GM23338 (cell line): ENCODE data around the gene RAB5B. TPM values are rescaled to one million over a fixed set of nuclear protein-coding genes. Genes with fewer than 3 reads are reported as not detected.

Source experiments
- ATAC-seq: fragments of 200-7000 bp; cut with Tn5 transposase; 3 replicates; pipeline ENCODE4 v1.9.1; 2020
- DNase-seq: peaks from one replicate; pipeline ENCODE4 v3.0.0-alpha.2; 2015; ENCODE audit warnings: low spot score
- H2AFZ ChIP-seq: fragments of 200-600 bp; sonication (generic); 2 replicates; pipeline ENCODE4 v1.8.0; 2016; ENCODE audit warnings: antibody characterized with exemption, mild to moderate bottlenecking, moderate library complexity
- H3F3A ChIP-seq: fragments of 200-600 bp; sonication (generic); replicated peaks from 2 replicates; pipeline ENCODE4 v1.8.0; 2017; ENCODE audit warnings: antibody characterized with exemption, mixed run types, low read depth
- H3K27ac ChIP-seq: fragments of 200-600 bp; sonication (generic); 2 replicates; pipeline ENCODE4 v1.6.1; 2016; ENCODE audit warnings: low read depth
- H3K27me3 ChIP-seq: fragments of 200-600 bp; sonication (generic); 2 replicates; pipeline ENCODE4 v1.8.0; 2016; ENCODE audit warnings: mild to moderate bottlenecking, mixed run types, moderate library complexity; ENCODE audit not compliant: insufficient read depth
- H3K36me3 ChIP-seq: fragments of 200-600 bp; sonication (generic); 2 replicates; pipeline ENCODE4 v1.8.0; 2016; ENCODE audit warnings: mild to moderate bottlenecking; ENCODE audit not compliant: insufficient read depth
- H3K4me1 ChIP-seq: fragments of 200-600 bp; sonication (generic); 2 replicates; pipeline ENCODE4 v1.8.0; 2016; ENCODE audit warnings: mild to moderate bottlenecking, moderate library complexity; ENCODE audit not compliant: insufficient read depth
- H3K4me2 ChIP-seq: fragments of 200-600 bp; sonication (generic); 2 replicates; pipeline ENCODE4 v1.7.1; 2017; ENCODE audit warnings: mixed run types
- H3K4me3 ChIP-seq: fragments of 200-600 bp; sonication (generic); 2 replicates; pipeline ENCODE4 v1.6.1; 2016; ENCODE audit warnings: mixed run types
- H3K79me2 ChIP-seq: fragments of 200-600 bp; sonication (generic); replicated peaks from 2 replicates; pipeline ENCODE4 v1.8.0; 2017; ENCODE audit warnings: mild to moderate bottlenecking; ENCODE audit not compliant: insufficient read depth
- H3K9me2 ChIP-seq: fragments of 200-600 bp; sonication (generic); 2 replicates; pipeline ENCODE4 v1.8.0; 2017; ENCODE audit not compliant: insufficient read depth
- H4K20me1 ChIP-seq: fragments of 200-600 bp; sonication (generic); replicated peaks from 2 replicates; pipeline ENCODE4 v1.8.0; 2017; ENCODE audit warnings: mild to moderate bottlenecking; ENCODE audit not compliant: insufficient read depth
- H3K27ac Mint-ChIP-seq: 2 replicates; pipeline ENCODE4 v1.8.0; 2020; ENCODE audit warnings: inconsistent platforms, mild to moderate bottlenecking, moderate library complexity, mixed read lengths
- H3K27me3 Mint-ChIP-seq: 3 replicates; pipeline ENCODE4 v1.8.0; 2022; ENCODE audit warnings: low read depth, mild to moderate bottlenecking, moderate library complexity, mixed read lengths, inconsistent platforms; ENCODE audit not compliant: insufficient read depth, poor library complexity
- H3K36me3 Mint-ChIP-seq: 3 replicates; pipeline ENCODE4 v1.8.0; 2021; ENCODE audit warnings: low read depth, mild to moderate bottlenecking, inconsistent platforms, moderate library complexity, mixed read lengths
- H3K4me1 Mint-ChIP-seq: 3 replicates; pipeline ENCODE4 v1.8.0; 2020; ENCODE audit warnings: mild to moderate bottlenecking, inconsistent platforms, mixed read lengths
- H3K4me3 Mint-ChIP-seq: 3 replicates; pipeline ENCODE4 v1.8.0; 2021; ENCODE audit warnings: moderate library complexity, mild to moderate bottlenecking, inconsistent platforms, mixed read lengths
- H3K9me3 Mint-ChIP-seq: 3 replicates; pipeline ENCODE4 v1.8.0; 2020; ENCODE audit warnings: moderate library complexity, mild to moderate bottlenecking, inconsistent platforms, mixed read lengths
- CREB1 ChIP-seq: fragments of 250-450 bp; sonication (Bioruptor Pico); IDR thresholded peaks from 2 replicates; pipeline ENCODE4 v1.5.0; 2020; ENCODE audit warnings: low read depth, mild to moderate bottlenecking, moderate library complexity
- EZH2 ChIP-seq: fragments of 200-600 bp; sonication (generic); IDR thresholded peaks from one replicate; pipeline ENCODE4 v1.8.0; 2017; ENCODE audit warnings: antibody characterized with exemption, mild to moderate bottlenecking, low read depth; ENCODE audit not compliant: unreplicated experiment
- EZH2phosphoT487 ChIP-seq: fragments of 200-600 bp; sonication (generic); IDR thresholded peaks from one replicate; pipeline ENCODE4 v1.8.1; 2018; ENCODE audit warnings: antibody characterized with exemption; ENCODE audit not compliant: unreplicated experiment
- JUNB ChIP-seq: IDR thresholded peaks from one replicate; pipeline ENCODE4 v1.6.1; 2016; ENCODE audit warnings: antibody characterized with exemption; ENCODE audit not compliant: unreplicated experiment
- NANOG ChIP-seq: IDR thresholded peaks from 2 replicates; pipeline ENCODE4 v1.6.1; 2016; ENCODE audit warnings: antibody characterized with exemption, borderline replicate concordance
- POLR2AphosphoS5 ChIP-seq: IDR thresholded peaks from 2 replicates; pipeline ENCODE4 v1.6.1; 2016; ENCODE audit warnings: antibody characterized with exemption, low read depth
- polyA plus RNA-seq: library from polyadenylated mRNA; unstranded; fragments of >200 nt; fragmentation: Nextera tagmentation; extraction: Ambion mirVana; gene quantifications from 2 replicates; pipeline ENCODE4 v1.2.1, GENCODE V29; 2016
- total RNA-seq: library from RNA; depleted of rRNA; stranded (reverse); fragments of >200 nt; shearing (Covaris generic); gene quantifications from 2 replicates; pipeline ENCODE4 v1.2.3, GENCODE V29; 2014
- TF ChIP-seq, protein P1 (sequence below), 2 experiments: fragments of 200-600 bp in 1 of 2; sonication (generic) in 1 of 2; conservative IDR thresholded peaks; 2 replicates each; pipeline versions ENCODE4 v1.5.1 to v1.6.1; 2016 to 2017; ENCODE audit warnings: antibody characterized with exemption in 2 of 2, low read depth in 2 of 2, mild to moderate bottlenecking in 2 of 2, moderate library complexity in 1 of 2
- TF ChIP-seq, protein P2 (sequence below): IDR thresholded peaks from one replicate; pipeline ENCODE4 v1.6.1; 2018; ENCODE audit warnings: antibody characterized with exemption; ENCODE audit not compliant: unreplicated experiment

RAB5B gene
- total and polyA plus RNA-seq, 2 experiments from 2014 or later = 19.7 to 46.5 TPM

DNA sequence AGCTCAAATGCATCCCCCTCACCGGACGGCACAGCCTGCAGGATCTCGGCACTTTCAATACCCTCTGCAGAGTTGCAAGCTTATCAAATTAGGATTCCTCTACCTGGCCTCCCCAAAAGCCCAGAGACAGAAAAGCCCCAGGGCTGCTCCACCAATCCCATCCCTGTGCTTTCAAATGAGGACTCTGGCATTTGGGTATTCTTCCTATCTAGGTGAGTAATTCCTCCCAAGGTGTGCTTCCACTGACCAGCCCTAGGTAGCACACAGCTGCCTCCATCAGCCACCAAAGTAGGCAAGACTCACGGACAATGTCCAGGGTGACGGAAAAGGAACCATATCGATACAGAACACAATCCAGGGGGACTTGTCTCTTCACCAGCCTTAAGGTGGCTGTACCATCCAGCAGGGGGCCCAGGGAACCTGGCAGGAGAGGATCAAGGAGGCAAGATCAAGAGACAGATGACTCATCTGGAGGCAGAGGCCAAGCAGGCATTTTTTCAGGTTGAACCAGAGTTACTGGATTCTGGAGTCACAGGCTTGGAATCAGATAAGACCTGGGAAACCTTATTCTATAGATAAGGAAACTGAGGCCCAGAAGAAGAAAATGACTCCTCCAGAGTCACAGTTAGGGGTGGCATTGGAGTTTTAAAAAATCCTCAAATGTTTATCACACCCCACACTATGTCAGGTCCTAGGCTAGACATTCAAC is 17.9 kb upstream of the RAB5B start:
- H3K79me2 ChIP-seq = no peaks in the 10 kb centered on the region
- H3K4me1 ChIP-seq = no peaks in the 10 kb centered on the region
- TF ChIP-seq CREB1 (CRISPR knock-in tag) = no peak
- TF ChIP-seq, protein P1, sequence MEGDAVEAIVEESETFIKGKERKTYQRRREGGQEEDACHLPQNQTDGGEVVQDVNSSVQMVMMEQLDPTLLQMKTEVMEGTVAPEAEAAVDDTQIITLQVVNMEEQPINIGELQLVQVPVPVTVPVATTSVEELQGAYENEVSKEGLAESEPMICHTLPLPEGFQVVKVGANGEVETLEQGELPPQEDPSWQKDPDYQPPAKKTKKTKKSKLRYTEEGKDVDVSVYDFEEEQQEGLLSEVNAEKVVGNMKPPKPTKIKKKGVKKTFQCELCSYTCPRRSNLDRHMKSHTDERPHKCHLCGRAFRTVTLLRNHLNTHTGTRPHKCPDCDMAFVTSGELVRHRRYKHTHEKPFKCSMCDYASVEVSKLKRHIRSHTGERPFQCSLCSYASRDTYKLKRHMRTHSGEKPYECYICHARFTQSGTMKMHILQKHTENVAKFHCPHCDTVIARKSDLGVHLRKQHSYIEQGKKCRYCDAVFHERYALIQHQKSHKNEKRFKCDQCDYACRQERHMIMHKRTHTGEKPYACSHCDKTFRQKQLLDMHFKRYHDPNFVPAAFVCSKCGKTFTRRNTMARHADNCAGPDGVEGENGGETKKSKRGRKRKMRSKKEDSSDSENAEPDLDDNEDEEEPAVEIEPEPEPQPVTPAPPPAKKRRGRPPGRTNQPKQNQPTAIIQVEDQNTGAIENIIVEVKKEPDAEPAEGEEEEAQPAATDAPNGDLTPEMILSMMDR (conservative IDR thresholded peaks at IDR 0.05; ENCODE audit: low read depth in 2 of 2) = peak; percentile 9 to 34; a peak in 2 of 4 replicates
- TF ChIP-seq NANOG = no peak
- TF ChIP-seq, protein P2, sequence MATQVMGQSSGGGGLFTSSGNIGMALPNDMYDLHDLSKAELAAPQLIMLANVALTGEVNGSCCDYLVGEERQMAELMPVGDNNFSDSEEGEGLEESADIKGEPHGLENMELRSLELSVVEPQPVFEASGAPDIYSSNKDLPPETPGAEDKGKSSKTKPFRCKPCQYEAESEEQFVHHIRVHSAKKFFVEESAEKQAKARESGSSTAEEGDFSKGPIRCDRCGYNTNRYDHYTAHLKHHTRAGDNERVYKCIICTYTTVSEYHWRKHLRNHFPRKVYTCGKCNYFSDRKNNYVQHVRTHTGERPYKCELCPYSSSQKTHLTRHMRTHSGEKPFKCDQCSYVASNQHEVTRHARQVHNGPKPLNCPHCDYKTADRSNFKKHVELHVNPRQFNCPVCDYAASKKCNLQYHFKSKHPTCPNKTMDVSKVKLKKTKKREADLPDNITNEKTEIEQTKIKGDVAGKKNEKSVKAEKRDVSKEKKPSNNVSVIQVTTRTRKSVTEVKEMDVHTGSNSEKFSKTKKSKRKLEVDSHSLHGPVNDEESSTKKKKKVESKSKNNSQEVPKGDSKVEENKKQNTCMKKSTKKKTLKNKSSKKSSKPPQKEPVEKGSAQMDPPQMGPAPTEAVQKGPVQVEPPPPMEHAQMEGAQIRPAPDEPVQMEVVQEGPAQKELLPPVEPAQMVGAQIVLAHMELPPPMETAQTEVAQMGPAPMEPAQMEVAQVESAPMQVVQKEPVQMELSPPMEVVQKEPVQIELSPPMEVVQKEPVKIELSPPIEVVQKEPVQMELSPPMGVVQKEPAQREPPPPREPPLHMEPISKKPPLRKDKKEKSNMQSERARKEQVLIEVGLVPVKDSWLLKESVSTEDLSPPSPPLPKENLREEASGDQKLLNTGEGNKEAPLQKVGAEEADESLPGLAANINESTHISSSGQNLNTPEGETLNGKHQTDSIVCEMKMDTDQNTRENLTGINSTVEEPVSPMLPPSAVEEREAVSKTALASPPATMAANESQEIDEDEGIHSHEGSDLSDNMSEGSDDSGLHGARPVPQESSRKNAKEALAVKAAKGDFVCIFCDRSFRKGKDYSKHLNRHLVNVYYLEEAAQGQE = no peak
- TF ChIP-seq EZH2 = no peak
- no peak for TF ChIP-seq EZH2phosphoT487
- no peak overlapping the region for H3K27ac ChIP-seq
- H3K36me3 ChIP-seq = 0 out of 2 replicates have a peak, but pooled peaks cover 4% of the 10 kb centered on the region
- H3K36me3 Mint-ChIP-seq = peaks cover 12% of the 10 kb centered on the region
- no peaks in the 10 kb centered on the region for H3K9me2 ChIP-seq
- H3K27me3 Mint-ChIP-seq = no peaks in the 10 kb centered on the region
- H3K27me3 ChIP-seq = no peaks in the 10 kb centered on the region
- H3K4me3 Mint-ChIP-seq = no peak overlapping the region
- no peaks in the 10 kb centered on the region for H3K9me3 Mint-ChIP-seq
- no peak overlapping the region for H2AFZ ChIP-seq
- no peaks in the 10 kb centered on the region for H3K4me1 Mint-ChIP-seq
- no peak overlapping the region for H3K4me3 ChIP-seq
- ATAC-seq (peak; percentile 60), DNase-seq (peak; percentile 54)
- no peak overlapping the region for H3K4me2 ChIP-seq
- H3K27ac Mint-ChIP-seq = no peak overlapping the region
- 0 out of 2 replicates have a peak, but pooled peaks cover 3% of the 10 kb centered on the region for H3F3A ChIP-seq
- no peaks in the 10 kb centered on the region for H4K20me1 ChIP-seq

DNA sequence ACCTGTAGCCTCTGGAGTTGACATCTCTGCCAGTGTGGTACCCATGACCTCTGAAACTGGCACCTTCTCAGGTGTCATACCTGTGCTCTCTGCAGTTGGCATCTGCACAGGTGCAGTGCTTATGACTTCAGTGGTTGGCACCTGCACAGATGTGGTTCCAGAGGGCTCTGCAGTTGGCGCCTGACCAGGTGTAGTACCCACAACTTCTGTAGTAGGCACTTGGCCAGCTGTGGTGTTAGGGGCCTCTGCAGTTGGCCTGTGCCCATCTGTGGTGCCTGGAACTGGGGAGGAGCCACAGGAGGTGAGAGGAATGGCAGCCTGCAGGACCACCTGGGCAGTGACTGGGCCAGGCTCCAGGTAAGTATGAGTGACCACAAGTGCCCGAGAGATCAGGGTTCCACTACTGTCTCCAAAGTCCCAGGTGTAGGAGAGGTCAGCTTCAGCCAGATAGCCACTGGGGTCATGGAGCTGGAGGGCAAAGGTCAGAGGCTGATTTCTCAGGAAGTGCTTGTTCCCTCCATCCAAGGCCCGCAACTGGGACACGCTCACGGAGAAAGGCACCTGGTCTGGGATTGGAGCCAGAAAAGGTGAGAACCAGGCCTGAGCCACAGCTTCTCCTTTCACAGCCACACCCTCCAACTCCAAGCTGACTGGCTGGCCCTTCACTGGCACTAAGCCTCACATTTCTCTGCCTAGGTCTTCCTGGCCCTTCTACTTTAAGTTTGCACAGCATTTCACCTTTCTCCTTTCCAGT is 16.6 kb upstream of the RAB5B start:
- no peak for DNase-seq
- Histone ChIP-seq H4K20me1 (no peaks in the 10 kb centered on the region), H3K79me2 (no peaks in the 10 kb centered on the region), H3F3A (no peaks in the 10 kb centered on the region), H3K4me3 (no peak overlapping the region), H3K9me2 (no peaks in the 10 kb centered on the region), H3K4me1 (no peaks in the 10 kb centered on the region), H3K4me2 (no peak overlapping the region), H2AFZ (no peak overlapping the region), H3K27ac (no peak overlapping the region), H3K36me3 (0 out of 2 replicates have a peak, but pooled peaks cover 4% of the 10 kb centered on the region), H3K27me3 (no peaks in the 10 kb centered on the region)
- Mint-ChIP-seq H3K4me3 (no peak overlapping the region), H3K27ac (no peak overlapping the region), H3K27me3 (no peaks in the 10 kb centered on the region), H3K4me1 (no peaks in the 10 kb centered on the region), H3K36me3 (peaks cover 11% of the 10 kb centered on the region), H3K9me3 (no peaks in the 10 kb centered on the region)
- no peak for ATAC-seq
- TF ChIP-seq JUNB (no peak), EZH2 (no peak), NANOG (no peak), POLR2AphosphoS5 (no peak)
- TF ChIP-seq, protein P1 (conservative IDR thresholded peaks at IDR 0.05; ENCODE audit: low read depth in 2 of 2) = no peak
- TF ChIP-seq, protein P2 = no peak
